T1000 (cell line): ENCODE measurements around the gene ETV7.

ENCODE experiments used
- DNase-seq: peaks from one replicate; lab custom pipeline; 2025; ENCODE audit warnings: mixed read lengths; lab: John Stamatoyannopoulos, UW

The ETV7 gene

GRCh38 chr6:36383606-36384005, 3.9 kb downstream of the ETV7 start:
- DNase-seq, result no peak

GRCh38 chr6:36382976-36383375, 4.5 kb downstream of the ETV7 start:
- DNase-seq, result no peak

DNA sequence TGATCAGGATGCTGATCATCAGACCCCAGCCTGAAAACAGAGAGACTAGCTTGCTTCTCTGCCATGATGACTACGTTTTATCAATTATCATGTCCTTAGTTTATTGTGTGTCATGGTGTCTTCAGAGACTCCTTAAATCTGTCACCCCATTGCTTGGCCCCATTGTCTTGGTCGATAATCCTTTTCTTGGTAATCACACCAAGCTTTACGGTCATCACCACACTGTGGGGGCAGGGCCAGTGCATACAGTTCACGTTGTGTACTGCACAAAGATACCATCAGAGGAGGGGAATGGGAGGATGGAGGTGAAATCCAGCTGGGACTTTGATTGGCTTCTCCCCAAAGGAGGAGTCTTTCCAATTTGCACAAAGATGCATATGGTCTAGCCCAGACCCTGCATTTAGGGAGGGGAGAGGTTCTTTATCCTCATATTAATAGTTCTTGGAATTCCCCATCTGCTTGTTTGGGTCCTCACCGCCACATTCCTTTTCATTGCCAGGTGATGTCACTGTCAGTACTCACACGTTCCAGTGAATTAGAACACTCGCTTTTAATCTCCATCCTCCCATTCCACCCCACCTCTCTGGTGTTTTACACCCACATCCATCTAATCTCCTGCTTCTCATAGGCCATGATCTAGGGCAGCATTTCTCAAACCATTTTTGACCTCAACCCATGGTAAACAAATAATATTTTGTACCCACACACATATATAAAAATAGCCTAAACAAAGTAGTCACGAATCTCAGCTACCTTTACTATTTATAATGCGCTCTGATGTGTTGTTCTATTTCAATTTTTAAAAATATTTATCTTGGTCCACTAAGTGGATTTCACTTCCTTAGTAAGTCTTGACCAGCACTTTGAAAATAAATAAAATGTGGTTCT, 5.7 kb downstream of the ETV7 start:
- DNase-seq, result no peak

- no peak for DNase-seq
Measured at GRCh38 chr6:36380166-36380565, 7.3 kb downstream of the ETV7 start.

DNA sequence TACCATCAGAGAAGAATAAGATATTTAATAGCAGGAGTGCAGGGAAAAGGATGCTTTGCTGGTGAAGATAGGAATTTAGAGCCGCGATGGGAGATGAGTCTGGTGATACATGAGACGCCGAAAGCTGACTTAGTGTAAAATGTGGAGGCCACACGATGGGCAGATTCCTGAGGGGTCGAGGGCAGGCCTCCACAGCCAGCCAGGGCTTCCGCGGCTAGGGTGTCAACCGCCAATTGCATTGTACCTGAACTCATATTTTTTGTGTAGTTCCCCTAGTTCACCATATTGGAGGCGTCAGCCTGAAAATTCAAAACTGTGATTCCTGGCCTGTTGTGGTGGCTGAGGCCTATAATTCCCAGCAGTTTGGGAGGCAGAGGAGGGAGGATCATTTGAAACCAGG, 8.5 kb downstream of the ETV7 start:
- DNase-seq, result no peak

GRCh38 chr6:36378243-36378920, 9.1 kb downstream of the ETV7 start:
- no peak for DNase-seq

DNA sequence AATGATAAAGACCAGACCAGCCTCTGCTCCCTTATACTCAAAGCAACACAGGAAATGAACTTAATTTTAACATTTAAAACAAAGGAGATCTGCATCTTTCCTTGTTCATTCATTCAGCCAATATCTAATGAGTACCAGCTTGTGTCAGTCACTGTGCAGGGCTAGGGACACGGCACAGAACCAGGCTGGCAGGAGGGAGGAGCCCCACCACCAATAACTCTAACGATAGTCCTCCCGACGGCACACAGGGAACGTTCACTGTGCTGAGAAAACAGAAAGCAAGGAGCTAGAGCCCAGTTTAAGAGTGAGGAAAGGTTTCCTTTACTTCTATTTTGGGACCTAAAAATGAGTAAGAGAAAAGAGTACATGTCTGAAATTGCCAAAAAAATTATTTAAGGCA, 9.9 kb downstream of the ETV7 start:
- DNase-seq, result no peak

DNA sequence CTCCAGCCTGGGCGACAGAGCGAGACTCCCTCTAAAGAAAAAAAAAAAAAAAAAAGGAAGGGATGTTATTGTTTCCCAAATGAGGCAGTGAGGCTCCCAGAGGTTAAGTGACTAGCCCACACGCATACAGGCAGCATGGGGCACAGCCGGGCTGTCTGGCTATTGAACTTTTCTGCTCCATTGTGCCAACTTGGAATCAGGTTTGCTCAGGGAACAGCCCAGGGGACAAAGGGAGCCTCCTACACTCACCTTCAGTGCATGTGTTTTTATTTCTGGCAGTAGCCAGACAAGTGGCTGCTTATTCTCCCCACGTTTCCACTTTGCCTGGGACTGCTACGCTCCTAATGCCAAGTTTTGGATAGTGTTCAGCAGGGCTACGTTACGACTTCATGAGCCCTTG, 10.7 kb downstream of the ETV7 start:
- DNase-seq, result no peak

DNA sequence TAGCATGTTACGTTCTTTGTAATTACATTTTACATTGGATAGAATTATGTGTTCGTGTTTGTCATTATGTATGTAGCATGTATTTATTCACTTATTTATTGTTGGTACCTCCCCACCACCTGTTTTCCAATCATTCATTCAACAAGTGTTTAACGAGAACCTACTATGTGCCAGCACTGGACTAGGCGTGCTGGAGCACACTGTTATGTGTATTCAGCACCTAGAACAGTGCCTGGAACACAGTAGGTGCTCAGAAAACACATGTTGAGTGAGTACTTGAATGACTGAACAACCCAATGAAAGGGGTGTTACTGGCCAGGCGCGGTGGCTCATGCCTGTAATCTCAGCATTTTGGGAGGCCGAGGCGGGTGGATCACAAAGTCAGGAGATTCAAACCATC, 11.3 kb downstream of the ETV7 start:
- no peak for DNase-seq

DNA sequence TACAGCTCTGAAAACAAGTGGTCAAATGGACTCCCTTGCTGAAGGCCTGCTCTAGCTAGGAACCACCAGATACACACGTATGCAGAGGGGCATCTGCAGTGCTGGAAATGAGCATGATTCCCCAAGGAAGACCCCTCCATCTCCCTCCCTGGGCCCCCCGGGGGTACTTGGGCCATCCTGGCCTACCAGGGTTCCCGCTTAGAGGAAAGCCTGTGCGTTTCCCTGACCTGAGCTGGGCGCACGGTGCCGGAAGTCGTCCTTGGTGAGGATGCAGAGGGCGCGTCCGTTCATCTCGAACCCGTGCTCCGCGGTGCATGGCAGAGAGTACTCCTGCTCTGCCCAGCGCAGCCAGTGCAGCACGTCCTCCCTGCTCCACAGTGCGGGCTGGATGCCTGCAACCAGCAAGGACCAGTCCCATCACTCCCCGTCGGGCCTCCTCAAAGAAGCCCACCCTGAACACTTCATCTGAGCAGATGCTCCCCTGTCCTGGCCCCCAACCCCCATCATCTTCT, 11.8 kb downstream of the ETV7 start:
- no peak for DNase-seq

DNA sequence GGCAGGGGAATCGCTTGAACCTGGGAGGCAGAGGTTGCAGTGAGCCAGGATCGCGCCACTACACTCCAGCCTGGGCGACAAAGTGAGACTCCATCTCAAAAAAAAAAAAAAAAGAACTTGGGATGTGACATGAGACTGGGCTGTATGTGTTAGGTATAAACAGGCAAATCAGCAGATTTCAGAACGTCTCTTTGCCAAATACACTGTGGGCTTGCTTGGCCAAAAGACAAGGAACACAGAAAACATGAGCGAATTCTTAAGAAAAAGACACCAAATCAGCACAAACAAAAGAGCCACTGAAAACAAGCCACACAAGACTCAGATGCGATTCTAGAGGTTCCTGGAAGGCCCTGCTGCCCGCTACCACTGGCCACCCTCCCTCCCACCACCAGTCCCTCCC, 12.5 kb downstream of the ETV7 start:
- DNase-seq, result no peak

- no peak for DNase-seq
Measured at GRCh38 chr6:36374194-36374593, 13.3 kb downstream of the ETV7 start.

- no peak for DNase-seq
Measured at GRCh38 chr6:36373368-36374019, 14.0 kb downstream of the ETV7 start.

- DNase-seq, result no peak
Measured at GRCh38 chr6:36372088-36372487, 15.4 kb downstream of the ETV7 start.

DNA sequence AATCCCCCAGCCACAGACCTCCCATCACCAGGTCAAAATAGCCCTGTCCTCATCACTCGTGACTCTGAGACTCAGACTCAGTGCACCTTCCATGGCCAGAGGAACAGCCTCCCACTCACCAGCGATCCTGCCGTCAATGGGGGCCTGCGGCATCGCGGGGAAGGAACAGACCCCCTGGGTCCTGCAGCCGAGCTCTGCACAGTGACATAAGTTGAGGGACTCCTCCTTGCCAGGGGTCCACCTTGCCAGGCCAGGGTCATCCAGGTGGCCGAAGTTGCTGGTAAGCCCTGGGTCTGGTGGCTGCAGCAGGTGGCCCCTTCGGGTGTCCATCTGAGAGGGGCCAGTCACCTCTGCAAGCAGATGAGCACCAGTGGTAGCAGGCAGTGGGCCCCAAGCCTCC, 16.3 kb downstream of the ETV7 start:
- no peak for DNase-seq

GRCh38 chr6:36370638-36371037, 16.8 kb downstream of the ETV7 start:
- no peak for DNase-seq

DNA sequence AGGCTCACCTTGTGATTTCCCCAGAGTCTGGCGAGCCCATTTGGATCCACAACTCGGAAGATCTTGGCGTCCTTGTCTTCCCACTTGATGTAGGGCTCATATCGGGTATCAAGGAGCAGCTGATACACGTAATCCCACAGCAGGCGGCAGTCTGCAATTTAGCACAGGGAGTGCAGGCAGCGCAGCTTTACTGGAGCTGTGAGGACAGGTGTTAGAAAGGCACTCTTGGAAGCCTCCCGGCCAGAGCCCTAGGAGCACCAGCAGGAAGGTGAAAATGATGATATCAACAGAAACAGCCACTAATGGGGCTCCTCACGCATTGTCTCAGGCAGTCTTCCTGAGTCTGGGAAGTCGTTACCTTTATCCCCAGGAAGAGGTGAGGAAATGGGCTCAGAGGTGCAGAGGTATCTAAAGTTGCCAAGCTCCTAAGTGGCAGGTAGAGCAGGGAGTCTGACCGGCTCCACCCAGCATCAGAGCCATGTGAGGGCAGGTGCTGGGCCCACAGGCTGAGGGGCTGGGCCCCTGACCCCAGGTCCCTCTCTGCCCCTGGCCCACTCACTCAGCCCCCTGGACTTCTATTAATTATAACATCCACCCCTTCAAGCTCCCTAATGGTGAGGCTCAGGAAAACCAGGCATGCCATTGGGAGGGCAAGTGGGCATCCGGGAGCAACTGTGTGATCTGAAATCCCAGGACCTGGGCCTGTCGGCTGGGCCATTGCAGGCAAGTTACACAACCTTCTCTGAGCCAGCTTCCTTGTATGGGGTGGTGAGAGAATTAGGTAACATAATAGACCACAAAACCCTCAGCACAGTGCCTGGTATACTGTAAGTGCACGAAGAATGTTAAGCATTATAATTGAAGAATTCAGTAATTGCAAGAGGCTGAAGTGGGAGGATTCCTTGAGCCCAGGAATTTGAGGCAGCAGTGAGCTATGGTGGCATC, 18.3 kb downstream of the ETV7 start:
- no peak for DNase-seq

DNA sequence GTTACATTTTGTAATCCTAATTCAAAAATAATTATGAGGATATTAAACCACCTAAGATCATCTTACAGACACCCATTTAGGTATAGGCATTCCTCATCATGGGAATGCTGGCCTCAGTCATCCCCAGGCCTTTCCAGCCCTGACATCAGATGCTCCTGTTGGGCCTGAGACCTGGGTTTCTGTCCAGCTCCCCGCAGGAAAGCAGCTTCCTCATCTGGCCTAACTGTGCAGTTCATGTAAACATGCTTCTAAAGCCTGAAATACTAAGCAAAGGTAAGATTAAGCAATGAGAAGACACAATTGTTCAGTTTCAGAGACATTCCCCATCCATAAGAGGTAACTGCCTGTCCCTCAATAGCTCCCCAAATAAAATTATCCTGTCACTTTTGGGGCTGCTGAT, 19.0 kb downstream of the ETV7 start:
- no peak for DNase-seq

DNA sequence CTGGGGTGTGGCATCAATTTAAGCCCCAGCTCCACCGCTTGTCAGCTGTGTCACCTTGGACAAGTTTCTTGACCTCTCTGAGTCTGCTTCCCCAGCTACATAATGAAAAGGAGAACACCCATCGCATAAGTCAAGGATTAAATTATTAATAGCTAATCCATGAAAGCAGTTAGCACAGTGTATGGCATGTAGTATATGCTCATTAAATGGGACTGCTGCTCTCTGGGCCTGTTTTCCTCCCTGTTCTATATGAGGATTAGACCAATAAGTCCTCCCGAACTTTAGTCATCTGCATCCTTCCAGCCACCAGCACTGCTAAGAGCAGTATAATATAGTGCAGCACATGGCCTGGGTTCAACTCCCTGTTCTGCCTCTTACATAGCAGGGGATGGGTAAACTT, 19.7 kb downstream of the ETV7 start:
- no peak for DNase-seq

DNA sequence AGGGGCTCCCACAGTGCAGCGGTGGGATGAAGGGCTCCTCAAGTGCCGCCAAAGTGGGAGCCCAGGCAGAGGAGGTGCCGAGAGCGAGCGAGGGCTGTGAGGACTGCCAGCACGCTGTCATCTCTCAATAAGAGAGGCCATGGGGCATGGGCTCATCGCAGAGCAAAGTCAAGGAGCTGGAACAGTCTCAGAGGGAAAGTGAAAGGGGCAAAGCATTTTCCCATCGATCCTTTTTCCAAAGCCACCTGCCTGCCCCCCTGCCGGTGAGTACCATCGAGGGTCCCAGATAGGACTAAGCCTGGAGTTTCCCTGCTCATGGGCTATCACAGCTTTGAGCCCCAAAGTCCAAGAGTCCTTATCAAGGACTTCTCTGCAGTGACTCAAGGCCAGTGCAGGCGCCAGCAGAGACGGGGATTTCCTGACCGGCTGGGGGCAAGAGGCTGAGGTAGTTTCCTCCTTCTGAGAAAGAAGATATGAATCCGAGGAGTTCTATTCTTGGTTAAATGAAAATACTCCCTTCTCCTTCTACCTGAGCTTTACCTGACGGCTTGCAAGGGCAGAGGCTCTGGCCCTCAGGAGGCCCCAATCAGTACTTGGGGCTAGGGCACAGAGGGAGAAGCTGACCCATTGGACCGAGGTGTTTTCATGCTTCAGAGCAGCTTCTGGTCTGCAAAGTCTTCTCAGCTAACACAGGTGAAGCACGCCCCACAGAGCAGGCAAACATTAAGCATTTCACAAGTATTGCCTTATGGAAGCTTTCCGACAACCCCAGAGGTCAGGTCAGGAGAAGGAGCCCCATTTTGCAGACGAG, 22.6 kb downstream of the ETV7 start:
- DNase-seq, result no peak
